ENCODE measurements around the gene LIN54. TPM values are rescaled to one million over a fixed set of nuclear protein-coding genes. Genes with fewer than 3 reads are reported as not detected.
"Not testable (repeated sequence)": the region's sequence is repeated elsewhere in the genome, so short reads cannot be mapped to it uniquely, and the experiment has no call there.

LIN54 gene
- total RNA-seq, 1 experiment from 2014 or later, result 30.0 TPM

DNA sequence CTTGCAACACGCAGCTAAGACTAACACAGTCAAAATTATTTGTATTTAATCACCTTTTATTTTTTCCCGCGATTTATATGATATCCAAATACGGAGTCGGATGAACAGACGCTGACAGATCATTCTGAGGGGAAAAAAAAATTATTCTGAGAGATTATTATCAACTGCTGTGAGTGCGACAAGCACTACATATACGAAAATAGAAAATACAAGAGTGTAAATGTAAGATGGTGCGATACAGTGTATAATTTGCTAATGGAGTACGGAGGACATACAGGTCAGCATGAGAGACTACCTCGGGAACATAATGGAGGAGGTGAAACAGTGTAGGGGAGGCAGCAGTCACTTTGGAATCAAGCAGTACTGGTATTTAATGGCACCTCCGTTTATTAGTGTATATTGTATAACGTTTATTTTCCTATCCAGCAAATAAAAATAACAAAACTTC lies 2.8 kb upstream of the LIN54 start:
- DNase-seq (ENCODE audit: low spot score), result peak; percentile 48
- in situ Hi-C loops (cut with HindIII; ENCODE audit: low sequenced_read_pairs), result no loop called here

DNA sequence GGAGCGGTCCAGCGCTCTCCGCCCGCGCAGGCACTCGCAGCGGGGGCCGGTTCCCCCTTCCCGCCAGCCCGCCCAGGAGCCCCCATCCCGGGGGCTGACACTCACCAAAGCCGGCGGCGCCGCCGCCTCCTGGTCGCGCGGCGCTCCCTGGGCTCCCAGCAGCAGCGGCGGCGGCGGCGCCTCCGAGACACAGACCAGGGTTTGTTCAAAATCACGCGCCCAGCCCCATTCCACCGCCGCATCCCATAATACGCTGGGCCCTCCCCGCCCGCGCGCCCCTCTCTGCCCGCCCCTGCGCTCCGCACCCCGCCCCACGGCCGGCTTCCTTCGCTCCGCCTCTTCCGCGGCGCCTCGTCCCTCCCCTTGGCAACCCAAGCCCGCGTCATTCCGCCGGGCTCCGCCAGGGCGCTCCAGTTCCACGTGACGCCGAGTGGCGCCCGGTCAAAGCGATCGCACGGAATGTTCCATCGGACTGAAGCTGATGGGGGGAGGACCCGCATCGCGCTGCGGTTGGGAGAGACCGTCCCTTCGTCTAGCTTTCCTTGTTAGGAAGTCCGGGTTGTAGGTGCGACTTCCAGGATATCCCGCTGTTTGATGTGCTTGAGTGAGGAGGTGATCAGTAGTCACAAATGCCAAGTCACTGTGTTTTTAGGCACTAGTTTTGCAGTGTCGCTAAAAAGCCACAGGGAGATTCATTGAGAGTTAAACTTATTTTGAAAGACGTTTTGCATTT lies 2.2 kb upstream of the LIN54 start:
- DNase-seq (ENCODE audit: low spot score), result peak; percentile 99
- in situ Hi-C loops (cut with HindIII; ENCODE audit: low sequenced_read_pairs), result no loop called here

GRCh38 chr4:83012200-83012686 lies 1.6 kb upstream of the LIN54 start:
- peak; percentile 13 for DNase-seq (ENCODE audit: low spot score)
- in situ Hi-C loops (cut with HindIII; ENCODE audit: low sequenced_read_pairs), result no loop called here

GRCh38 chr4:83011689-83012199 lies 1.1 kb upstream of the LIN54 start:
- in situ Hi-C loops (cut with HindIII; ENCODE audit: low sequenced_read_pairs), result no loop called here
- DNase-seq (ENCODE audit: low spot score), result peak; percentile 21

GRCh38 chr4:83010111-83010521 lies 507 bp downstream of the LIN54 start:
- peak; percentile 31 for DNase-seq (ENCODE audit: low spot score)
- in situ Hi-C loops (cut with HindIII; ENCODE audit: low sequenced_read_pairs), result no loop called here

GRCh38 chr4:83009529-83009928 lies 1.1 kb downstream of the LIN54 start:
- in situ Hi-C loops (cut with HindIII; ENCODE audit: low sequenced_read_pairs), result no loop called here
- no peak for DNase-seq (ENCODE audit: low spot score)

- in situ Hi-C loops (cut with HindIII; ENCODE audit: low sequenced_read_pairs); DNase-seq (ENCODE audit: low spot score): not testable (repeated sequence)
These were observed 7.4 kb downstream of the LIN54 start for GRCh38 chr4:83003044-83003791.

DNA sequence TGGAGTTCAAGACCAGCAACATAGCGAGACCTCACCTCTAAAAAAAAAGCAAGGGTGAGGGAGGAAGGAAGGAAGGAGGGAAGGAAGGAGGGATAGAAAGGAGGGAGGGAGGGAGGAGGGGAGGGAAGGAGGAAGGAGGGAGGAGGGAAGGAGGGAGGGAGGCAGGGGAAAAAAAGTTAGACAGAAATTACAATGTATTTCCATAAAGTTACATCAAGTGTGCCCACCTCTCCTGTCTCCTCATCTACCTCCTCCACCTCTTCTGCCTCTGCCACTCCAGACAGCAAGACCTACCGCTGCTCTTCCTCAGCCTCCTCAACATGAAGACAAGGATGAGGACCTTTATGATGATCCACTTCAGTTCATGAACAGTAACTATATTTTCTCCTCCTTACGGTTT lies 8.3 kb downstream of the LIN54 start:
- in situ Hi-C loops (cut with HindIII; ENCODE audit: low sequenced_read_pairs), result no loop called here
- no peak for DNase-seq (ENCODE audit: low spot score)

DNA sequence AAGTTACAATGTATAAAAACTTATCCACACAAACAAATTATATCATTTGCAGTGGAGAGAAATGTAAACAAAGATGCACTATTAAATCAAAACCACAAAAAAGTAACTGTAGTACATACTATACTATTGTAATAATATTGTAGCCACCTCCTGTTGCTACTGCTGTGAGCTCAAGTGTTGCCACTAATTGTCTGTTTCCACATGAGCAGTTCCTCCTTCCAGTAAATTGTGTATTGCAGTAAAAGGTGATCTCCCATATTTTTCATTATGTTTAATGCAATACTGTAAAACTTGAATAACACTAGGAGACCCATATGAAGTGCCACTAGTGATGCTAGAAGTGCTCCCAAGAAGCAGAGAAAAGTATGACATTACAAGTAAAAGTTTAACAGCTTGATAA lies 11.7 kb downstream of the LIN54 start:
- in situ Hi-C loops (cut with HindIII; ENCODE audit: low sequenced_read_pairs), result no loop called here
- DNase-seq (ENCODE audit: low spot score), result no peak

- DNase-seq (ENCODE audit: low spot score), result no peak
- in situ Hi-C loops (cut with HindIII; ENCODE audit: low sequenced_read_pairs), result no loop called here
These were observed 15.8 kb downstream of the LIN54 start for GRCh38 chr4:82994834-82995233.

DNA sequence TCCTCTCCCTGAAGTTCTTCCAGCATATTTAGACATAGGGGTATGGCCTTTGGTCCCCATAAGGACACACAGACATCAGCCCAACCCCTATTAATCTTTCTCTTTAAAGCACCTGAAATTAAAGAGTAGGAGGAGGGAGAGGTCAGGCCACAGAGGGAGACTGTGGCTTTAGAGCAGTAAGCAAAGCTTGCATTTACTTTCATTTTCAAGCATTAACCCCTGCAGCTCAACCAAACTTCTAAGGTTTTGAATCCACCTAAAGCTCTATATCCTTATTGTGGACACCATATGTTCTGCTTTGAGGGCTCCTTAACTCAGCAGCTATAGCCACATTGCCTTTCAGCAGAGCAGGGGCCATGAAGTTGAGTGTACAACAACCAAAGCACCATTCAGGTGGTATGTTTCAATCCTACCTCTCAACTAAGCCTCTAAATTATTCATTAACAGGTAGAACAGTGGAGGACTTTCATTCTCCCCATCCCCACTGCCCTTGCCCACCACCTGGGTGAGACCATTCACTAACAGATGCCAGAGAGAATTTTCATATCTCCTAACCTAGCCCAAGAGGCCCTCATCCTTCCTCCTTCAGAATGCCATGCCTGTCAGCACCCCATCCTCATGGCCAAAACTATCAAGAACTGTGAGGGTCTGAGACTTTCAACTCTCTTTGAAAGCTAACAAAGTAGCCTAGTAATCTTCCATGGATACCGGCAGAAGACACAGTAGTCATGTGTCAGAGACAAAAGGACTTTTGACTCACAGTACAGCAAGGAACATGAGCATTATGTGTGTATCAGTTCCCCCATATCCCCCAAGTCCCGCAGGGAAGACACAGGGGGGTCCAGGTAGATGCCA lies 20.8 kb downstream of the LIN54 start:
- in situ Hi-C loops (cut with HindIII; ENCODE audit: low sequenced_read_pairs), result no loop called here
- DNase-seq (ENCODE audit: low spot score), result no peak

GRCh38 chr4:82988323-82988832 lies 22.2 kb downstream of the LIN54 start:
- in situ Hi-C loops (cut with HindIII; ENCODE audit: low sequenced_read_pairs), result no loop called here
- no peak for DNase-seq (ENCODE audit: low spot score)

DNA sequence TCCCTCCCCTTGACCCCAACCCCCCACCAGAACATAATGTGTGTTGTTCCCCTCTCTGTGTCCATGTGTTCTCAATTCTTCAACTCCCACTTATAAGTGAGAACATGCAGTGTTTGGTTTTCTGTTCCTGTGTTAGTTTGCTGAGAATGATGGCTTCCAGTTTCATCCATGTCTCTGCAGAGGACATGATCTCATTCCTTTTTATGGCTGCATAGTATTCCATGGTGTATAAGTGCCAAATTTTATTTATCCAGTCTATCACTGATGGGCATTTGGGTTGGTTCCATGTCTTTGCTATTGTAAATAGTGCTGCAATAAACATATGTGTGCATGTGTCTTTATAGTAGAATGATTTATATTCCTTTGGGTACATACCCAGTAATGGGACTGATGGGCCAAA lies 23.1 kb downstream of the LIN54 start:
- DNase-seq (ENCODE audit: low spot score), result not testable (repeated sequence)

DNA sequence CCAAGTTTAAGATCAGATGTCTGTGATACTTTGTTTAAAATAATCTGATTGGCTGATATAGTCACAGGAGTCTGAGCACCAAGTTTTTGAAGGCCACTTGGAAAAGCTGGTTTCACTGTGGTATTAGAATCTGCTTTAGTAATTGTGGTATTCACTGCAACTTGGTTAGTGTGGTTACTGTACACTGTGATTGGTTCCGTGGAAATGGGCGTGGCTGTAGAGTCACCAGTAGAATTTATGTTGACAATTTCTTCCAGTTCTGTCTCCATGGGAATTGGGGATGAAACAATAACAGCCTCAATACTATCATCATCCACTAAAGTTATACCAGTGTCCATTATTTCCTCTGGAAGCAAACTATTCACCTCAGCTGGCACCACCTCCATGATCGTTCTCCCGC lies 26.2 kb downstream of the LIN54 start:
- no peak for DNase-seq (ENCODE audit: low spot score)
- in situ Hi-C loops (cut with HindIII; ENCODE audit: low sequenced_read_pairs), result no loop called here

More for the DNA sequence above, 23.1 kb downstream of the LIN54 start:
- in situ Hi-C loops (cut with HindIII; ENCODE audit: low sequenced_read_pairs), result not testable (repeated sequence)

DNA sequence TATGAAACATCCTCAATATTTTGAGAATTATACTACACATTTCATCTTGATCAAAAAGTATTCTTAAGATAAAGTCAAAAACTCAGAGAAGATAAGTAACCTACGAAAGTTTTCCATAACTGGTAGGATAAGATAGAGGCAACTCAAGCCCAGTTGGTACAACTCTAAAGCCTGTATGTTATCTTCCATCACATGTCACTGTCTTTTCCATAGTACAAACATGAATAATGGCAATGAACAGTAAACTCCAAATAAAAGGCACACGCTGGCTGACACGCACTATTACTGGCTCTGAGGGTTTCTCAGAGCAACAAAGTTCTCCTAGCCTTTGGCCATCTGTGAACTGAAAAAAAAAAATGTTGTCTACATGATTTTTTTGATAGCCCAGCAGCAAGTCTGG lies 27.2 kb downstream of the LIN54 start:
- DNase-seq (ENCODE audit: low spot score), result no peak
- in situ Hi-C loops (cut with HindIII; ENCODE audit: low sequenced_read_pairs), result no loop called here

DNA sequence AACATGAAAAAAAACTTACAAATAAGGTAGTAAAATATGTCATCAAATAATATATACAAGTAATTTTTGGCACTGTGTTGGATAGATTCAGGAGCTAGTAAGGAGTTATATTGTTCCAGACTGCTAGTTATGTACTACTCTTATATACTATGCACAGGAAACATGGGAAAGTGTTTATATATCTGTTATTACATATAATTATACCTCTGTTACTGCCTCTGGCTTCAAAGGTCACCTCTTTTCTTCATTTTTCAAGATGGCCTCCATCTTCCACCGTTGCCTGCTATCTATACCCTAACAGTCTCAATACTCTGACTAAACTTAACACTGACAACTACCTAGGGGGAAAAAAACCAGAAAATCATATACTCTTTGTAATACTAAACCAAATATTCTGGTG lies 29.5 kb downstream of the LIN54 start:
- no peak for DNase-seq (ENCODE audit: low spot score)
- in situ Hi-C loops (cut with HindIII; ENCODE audit: low sequenced_read_pairs), result no loop called here

- in situ Hi-C loops (cut with HindIII; ENCODE audit: low sequenced_read_pairs), result no loop called here
- DNase-seq (ENCODE audit: low spot score), result no peak
These were observed 34.8 kb downstream of the LIN54 start for GRCh38 chr4:82975792-82976191.

- no peak for DNase-seq (ENCODE audit: low spot score)
- in situ Hi-C loops (cut with HindIII; ENCODE audit: low sequenced_read_pairs), result no loop called here
These were observed 41.2 kb downstream of the LIN54 start for GRCh38 chr4:82969414-82969813.

DNA sequence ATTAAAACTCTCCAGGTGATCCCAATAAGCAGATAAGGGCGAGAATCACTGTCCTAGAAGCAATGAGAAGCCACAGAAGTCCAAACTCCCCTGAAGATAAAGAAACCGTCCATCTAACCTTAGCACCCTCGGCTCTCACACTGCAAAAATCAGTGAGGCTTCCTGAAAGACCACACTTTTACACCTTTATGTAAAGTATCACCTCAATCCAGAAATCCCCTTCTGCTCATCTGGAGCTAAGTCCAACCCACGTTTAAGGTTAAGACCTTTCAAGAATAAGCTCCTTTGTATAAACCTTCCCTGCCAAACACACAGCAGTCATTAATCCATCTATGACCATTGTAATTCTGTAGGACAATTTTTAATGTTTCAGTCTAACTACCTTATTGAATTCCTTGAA lies 41.7 kb downstream of the LIN54 start:
- DNase-seq (ENCODE audit: low spot score), result no peak
- in situ Hi-C loops (cut with HindIII; ENCODE audit: low sequenced_read_pairs), result no loop called here
